Spleen (tissue), 11 donors: ENCODE data around the gene COX4I2. TPM values are rescaled to one million over a fixed set of nuclear protein-coding genes. Genes with fewer than 3 reads are reported as not detected.
"Not testable (repeated sequence)": the region's sequence is repeated elsewhere in the genome, so short reads cannot be mapped to it uniquely, and the experiment has no call there.

Experiments
- DNase-seq: peaks from one replicate; pipeline ENCODE4 v3.0.0-alpha.2; 2020
- H3K27ac ChIP-seq, 8 donors: fragments of 200-600 bp; sonication (generic) in 7 of 8; 1 replicate in 4 of 8; 2 replicates in 4 of 8; pipeline versions ENCODE4 v1.5.0 to v1.8.0; 2016 to 2021; ENCODE audit warnings: inconsistent platforms in 4 of 8, mild to moderate bottlenecking in 4 of 8, moderate library complexity in 1 of 8
- H3K27me3 ChIP-seq, 7 donors: fragments of 200-600 bp; sonication (generic) in 6 of 7; replicated peaks in 1 of 7; 1 replicate in 4 of 7; 2 replicates in 3 of 7; pipeline versions ENCODE4 v1.5.0 to v1.8.0; 2016 to 2021; ENCODE audit warnings: inconsistent platforms in 3 of 7, mild to moderate bottlenecking in 1 of 7
- H3K36me3 ChIP-seq, 6 donors: fragments of 200-600 bp; sonication (generic) in 5 of 6; 1 replicate in 4 of 6; 2 replicates in 2 of 6; pipeline versions ENCODE4 v1.5.0 to v1.8.0; 2016 to 2021; ENCODE audit warnings: inconsistent platforms in 2 of 6
- H3K4me1 ChIP-seq, 6 donors: fragments of 200-600 bp; sonication (generic) in 5 of 6; 1 replicate in 3 of 6; 2 replicates in 3 of 6; pipeline versions ENCODE4 v1.5.0 to v1.8.0; 2016 to 2021; ENCODE audit warnings: inconsistent platforms in 3 of 6
- H3K4me3 ChIP-seq, 8 donors: fragments of 200-600 bp; sonication (generic) in 7 of 8; 1 replicate in 4 of 8; 2 replicates in 4 of 8; pipeline versions ENCODE4 v1.5.0 to v1.8.0; 2016 to 2021; ENCODE audit warnings: inconsistent platforms in 4 of 8, mild to moderate bottlenecking in 4 of 8, moderate library complexity in 2 of 8
- H3K9me3 ChIP-seq, 8 donors: fragments of 200-600 bp; sonication (generic) in 7 of 8; 1 replicate in 4 of 8; 2 replicates in 4 of 8; pipeline versions ENCODE4 v1.5.0 to v1.8.0; 2016 to 2021; ENCODE audit warnings: inconsistent platforms in 4 of 8
- POLR2A ChIP-seq, 3 donors: fragments of 450-650 bp; IDR thresholded peaks; one replicate each; pipeline ENCODE4 v1.5.1; 2017; ENCODE audit warnings: antibody characterized with exemption in 3 of 3, mild to moderate bottlenecking in 1 of 3
- POLR2AphosphoS5 ChIP-seq, 3 donors: sonication (generic); formaldehyde crosslinking; IDR thresholded peaks; one replicate each; pipeline ENCODE4 v1.5.1; 2017; ENCODE audit warnings: antibody characterized with exemption in 3 of 3
- WGBS, 5 donors: extraction: QIAGEN DNeasy Blood & Tissue Kit in 3 of 5; methylation state at CpG; one replicate each; pipeline versions ENCODE4 v1.1.5 to v1.1.7; 2013 to 2018; 5-methylcytosine and 5-hydroxymethylcytosine counted together
- intact Hi-C: fragments of 100-400 bp; cut with DNase I; formaldehyde crosslinking; loops from one replicate; pipeline ENCODE4 v1.15.0; 2023; ENCODE audit warnings: low total_unique reads
- polyA plus RNA-seq, 3 donors: library from polyadenylated mRNA; stranded (reverse); fragments of 200-250 nt; gene quantifications; one replicate each; pipeline ENCODE4 v1.2.1, GENCODE V29; 2013
- total RNA-seq, 7 donors: library from RNA; depleted of rRNA in 3 of 7; stranded (reverse); fragments of >200 nt in 3 of 7; fragmentation: NEBNext Ultra II Directional in 4 of 7; extraction: Animal tissue kit (Norgen Biotek cat#: 25700) in 4 of 7; gene quantifications; one replicate each; pipeline versions ENCODE4 v1.1.0 to v1.2.1, GENCODE V29; 2016 to 2021
- TF ChIP-seq, protein P1 (sequence below), 11 experiments: fragments of 200-600 bp in 7 of 11; fragments of 450-650 bp in 4 of 11; sonication (generic) in 4 of 11; IDR thresholded peaks in 8 of 11; conservative IDR thresholded peaks in 3 of 11; 1 replicate in 7 of 11; 2 replicates in 4 of 11; pipeline versions ENCODE4 v1.4.0 to v1.8.0; 2016 to 2021; ENCODE audit warnings: antibody characterized with exemption in 11 of 11, inconsistent platforms in 4 of 11, mild to moderate bottlenecking in 1 of 11
- donor health status: healthy with polysubstance abuse.
- donor health status: DM: no; HTN: no; CAD: no; lungs with moderate emphysema.
- donor health status: DM: no; HTN: no; CAD: no.
- donor health status: Bipolar disorder and iron deficiency.
- donor health status: healthy.
- donor health status: DM: no; HTN: no; CAD: no.
- donor health status: DM: yes; HTN: yes; CAD: no.

COX4I2 gene
- total and polyA plus RNA-seq, 10 donors = 1.1 to 4.6 (median 1.7) TPM; not detected in 4

DNA sequence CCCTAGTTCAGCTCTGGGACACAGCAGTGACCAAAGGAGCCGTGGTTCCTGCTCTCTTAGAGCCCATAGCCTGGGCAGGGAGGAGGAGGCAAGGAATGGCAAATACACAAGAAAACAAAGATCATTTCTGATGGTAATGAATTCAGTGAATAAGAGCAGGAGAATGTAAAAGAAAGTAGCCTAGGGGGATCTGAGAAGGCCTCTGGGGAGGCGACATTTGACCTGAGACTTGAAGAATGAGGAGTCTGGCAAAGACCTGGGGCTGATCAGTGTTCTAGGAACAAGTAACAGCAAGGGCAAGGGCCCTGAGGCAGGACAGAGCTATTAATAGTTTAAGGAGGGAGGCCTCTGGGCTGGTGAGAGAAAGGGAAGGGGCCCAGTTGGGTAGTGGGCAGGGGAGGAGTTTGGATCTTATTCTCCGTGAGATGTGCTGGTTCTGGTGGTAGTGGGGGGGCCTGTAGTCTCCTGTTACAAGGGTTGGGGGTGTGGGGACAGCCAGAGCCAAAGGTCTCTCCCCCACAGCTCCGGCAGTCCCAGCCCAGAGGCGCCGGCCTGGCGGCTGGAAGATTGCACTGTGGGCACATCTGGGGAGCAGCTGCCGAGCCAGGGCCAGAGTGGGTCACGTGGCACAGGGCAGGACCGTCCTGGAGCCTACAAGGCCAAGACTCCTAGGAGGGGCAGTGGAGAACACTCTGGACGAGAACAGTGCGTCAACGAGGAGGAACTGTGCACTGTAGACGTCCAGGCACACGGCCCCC, 41.9 kb upstream of the COX4I2 start:
- Histone ChIP-seq H3K4me3 (no peak overlapping the region), H3K27ac (peak overlapping the region in 7 of 8 donors; percentile 29 to 71 (median 66)), H3K27me3 (peaks cover 0 to under 1% (median 0%) of the 10 kb centered on the region in 7 donors), H3K4me1 (peaks cover 0 to 32% (median 4%) of the 10 kb centered on the region in 6 donors), H3K36me3 (no peaks in the 10 kb centered on the region), H3K9me3 (no peaks in the 10 kb centered on the region)
- TF ChIP-seq, protein P1, sequence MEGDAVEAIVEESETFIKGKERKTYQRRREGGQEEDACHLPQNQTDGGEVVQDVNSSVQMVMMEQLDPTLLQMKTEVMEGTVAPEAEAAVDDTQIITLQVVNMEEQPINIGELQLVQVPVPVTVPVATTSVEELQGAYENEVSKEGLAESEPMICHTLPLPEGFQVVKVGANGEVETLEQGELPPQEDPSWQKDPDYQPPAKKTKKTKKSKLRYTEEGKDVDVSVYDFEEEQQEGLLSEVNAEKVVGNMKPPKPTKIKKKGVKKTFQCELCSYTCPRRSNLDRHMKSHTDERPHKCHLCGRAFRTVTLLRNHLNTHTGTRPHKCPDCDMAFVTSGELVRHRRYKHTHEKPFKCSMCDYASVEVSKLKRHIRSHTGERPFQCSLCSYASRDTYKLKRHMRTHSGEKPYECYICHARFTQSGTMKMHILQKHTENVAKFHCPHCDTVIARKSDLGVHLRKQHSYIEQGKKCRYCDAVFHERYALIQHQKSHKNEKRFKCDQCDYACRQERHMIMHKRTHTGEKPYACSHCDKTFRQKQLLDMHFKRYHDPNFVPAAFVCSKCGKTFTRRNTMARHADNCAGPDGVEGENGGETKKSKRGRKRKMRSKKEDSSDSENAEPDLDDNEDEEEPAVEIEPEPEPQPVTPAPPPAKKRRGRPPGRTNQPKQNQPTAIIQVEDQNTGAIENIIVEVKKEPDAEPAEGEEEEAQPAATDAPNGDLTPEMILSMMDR (IDR thresholded peaks at IDR 0.05 in 8 of 11, conservative IDR thresholded peaks at IDR 0.05 in 3 of 11) = no peak
- TF ChIP-seq POLR2AphosphoS5 (IDR thresholded peaks at IDR 0.05) = peak; percentile 64 to 85 (median 83)
- WGBS, 5 donors = 66 to 85% (median 73%) methylated on average over 14 to 15 of the region's 15 CpGs
- intact Hi-C loops = no loop called here
- DNase-seq = peak; percentile 78

DNA sequence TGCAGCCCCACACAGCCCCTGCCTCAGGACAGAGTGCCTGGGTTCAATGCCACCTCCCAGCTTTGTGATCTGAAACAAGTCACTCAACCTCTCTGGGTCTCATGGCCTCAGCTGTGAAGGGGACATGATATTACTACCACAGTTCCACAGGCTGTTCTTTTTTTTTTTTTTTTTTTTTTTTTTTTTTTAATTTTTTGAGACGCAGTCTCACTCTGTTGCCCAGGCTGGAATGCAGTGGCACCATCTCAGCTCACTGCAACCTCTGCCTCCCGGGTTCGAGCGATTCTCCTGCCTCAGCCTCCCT, 41.3 kb upstream of the COX4I2 start:
- H3K9me3 ChIP-seq, H3K36me3 ChIP-seq, intact Hi-C loops, DNase-seq, H3K27me3 ChIP-seq, H3K4me3 ChIP-seq: not testable (repeated sequence)
- peaks cover 0 to 32% (median 4%) of the 10 kb centered on the region in 6 donors for H3K4me1 ChIP-seq
- WGBS, 5 donors = 79 to 91% (median 81%) methylated on average over 4 of the region's 4 CpGs
- peak overlapping the region in 6 of 8 donors; percentile 29 to 71 (median 67) for H3K27ac ChIP-seq

DNA sequence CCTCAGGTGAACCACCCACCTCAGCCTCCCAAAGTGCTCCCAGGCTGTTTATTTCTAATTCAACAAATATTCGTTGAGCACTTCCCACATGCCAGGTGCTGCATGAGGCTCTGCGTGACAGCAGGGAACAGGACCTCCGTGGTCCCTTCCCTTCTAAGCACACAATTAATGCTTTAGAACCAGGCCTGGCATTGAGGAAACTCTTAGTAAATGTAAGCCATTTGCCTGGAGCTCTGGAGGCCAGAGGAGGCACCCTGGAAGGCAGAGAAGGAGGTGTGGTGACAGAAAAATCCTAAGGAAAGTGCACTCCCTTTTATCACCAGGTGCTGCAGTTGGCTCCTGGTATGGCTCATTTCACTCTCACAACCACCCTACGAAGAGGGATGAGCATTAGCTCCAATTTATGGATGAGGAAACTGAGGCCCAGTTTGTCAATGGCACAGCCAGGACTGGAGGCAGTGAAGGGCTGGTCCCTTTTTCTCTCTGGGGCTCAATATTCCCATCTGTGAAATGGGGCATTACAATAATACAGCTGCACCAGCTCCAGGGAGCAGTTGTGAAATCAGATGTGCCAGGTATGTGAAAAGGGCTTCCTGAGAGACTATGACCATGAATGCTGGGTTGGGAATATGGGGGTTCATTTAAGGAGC, 40.8 kb upstream of the COX4I2 start:
- DNase-seq = no peak
- TF ChIP-seq, protein P1 (IDR thresholded peaks at IDR 0.05 in 8 of 11, conservative IDR thresholded peaks at IDR 0.05 in 3 of 11) = no peak
- TF ChIP-seq POLR2AphosphoS5 (IDR thresholded peaks at IDR 0.05) (no peak), POLR2A (IDR thresholded peaks at IDR 0.05) (no peak)
- Histone ChIP-seq H3K36me3 (no peaks in the 10 kb centered on the region), H3K27me3 (peaks cover 0 to 12% (median 0%) of the 10 kb centered on the region in 7 donors), H3K4me1 (peaks cover 0 to 32% (median 4%) of the 10 kb centered on the region in 6 donors), H3K4me3 (no peak overlapping the region), H3K27ac (peak overlapping the region in 5 of 8 donors; percentile 61 to 71 (median 68)), H3K9me3 (no peaks in the 10 kb centered on the region)
- 80 to 91% (median 84%) methylated on average over 4 of the region's 4 CpGs for WGBS, 5 donors
- intact Hi-C loops = no loop called here

DNA sequence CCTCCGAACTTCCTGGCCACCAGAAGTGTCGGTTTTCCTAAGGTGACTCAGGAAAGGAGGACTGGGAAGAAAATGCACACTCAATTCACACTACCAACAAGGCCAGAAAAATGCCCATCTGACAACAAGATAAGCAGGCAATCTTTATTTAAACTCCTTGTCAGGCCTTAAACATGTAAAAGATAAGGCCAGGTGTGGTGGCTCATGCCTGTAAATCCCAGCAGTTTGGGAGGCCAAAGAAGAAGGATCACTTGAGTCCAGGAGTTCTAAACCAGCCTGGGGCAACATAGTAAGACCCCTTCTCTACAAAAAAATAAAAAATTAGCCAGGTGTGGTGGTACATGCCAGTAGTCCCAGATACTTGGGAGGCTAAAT, 40.2 kb upstream of the COX4I2 start:
- Histone ChIP-seq H3K9me3 (no peaks in the 10 kb centered on the region), H3K4me3 (no peak overlapping the region), H3K4me1 (peaks cover 0 to 34% (median 6%) of the 10 kb centered on the region in 6 donors), H3K27ac (peak overlapping the region in 4 of 8 donors; percentile 66 to 71 (median 70)), H3K27me3 (peaks cover 0 to 17% (median 0%) of the 10 kb centered on the region in 7 donors), H3K36me3 (no peaks in the 10 kb centered on the region)
- intact Hi-C loops = no loop called here
- WGBS, 5 donors = 70 to 94% (median 90%) methylated on average over 2 of the region's 2 CpGs
- TF ChIP-seq POLR2AphosphoS5 (IDR thresholded peaks at IDR 0.05) = no peak
- TF ChIP-seq, protein P1 (IDR thresholded peaks at IDR 0.05 in 8 of 11, conservative IDR thresholded peaks at IDR 0.05 in 3 of 11) = no peak
- no peak for TF ChIP-seq POLR2A (IDR thresholded peaks at IDR 0.05)
- DNase-seq = no peak
